Glomerular endothelial cell (primary cell): ENCODE data around the gene COG3. TPM values are rescaled to one million over a fixed set of nuclear protein-coding genes. Genes with fewer than 3 reads are reported as not detected.
"Not testable (repeated sequence)": the region's sequence is repeated elsewhere in the genome, so short reads cannot be mapped to it uniquely, and the experiment has no call there.

Experiments used
- DNase-seq: peaks from one replicate; pipeline ENCODE4 v3.0.0-alpha.2; 2011; ENCODE audit warnings: low read depth, low spot score; ENCODE audit errors: extremely low read depth
- total RNA-seq: library from RNA; depleted of rRNA; stranded (reverse); fragments of >200 nt; gene quantifications from 2 replicates; pipeline ENCODE4 v1.2.3, GENCODE V29; 2015

COG3 gene
- total RNA-seq, result 15.3 and 21.9 TPM in 2 replicates

GRCh38 chr13:45464687-45465453 is at the start of gene COG3:
TSS of gene COG3 (plus strand) at chr13:45464939. CDS start at chr13:45465037, 98 bp downstream.
- no peak for DNase-seq

GRCh38 chr13:45415112-45415511 is 49.6 kb upstream of the COG3 start:
- DNase-seq, result no peak

- DNase-seq, result no peak
Measured at GRCh38 chr13:45416516-45417128, 48.1 kb upstream of the COG3 start.

- no peak for DNase-seq
Measured at GRCh38 chr13:45417790-45418534, 46.8 kb upstream of the COG3 start, which contains the start of gene SLC25A30. TSS of gene SLC25A30 (minus strand) at chr13:45418373. CDS start at chr13:45411425, 6,948 bp downstream.

GRCh38 chr13:45419389-45419788 is 45.4 kb upstream of the COG3 start:
- DNase-seq, result not testable (repeated sequence)

GRCh38 chr13:45419945-45420344 is 44.8 kb upstream of the COG3 start:
- no peak for DNase-seq

GRCh38 chr13:45422731-45423292 is 41.9 kb upstream of the COG3 start:
- DNase-seq, result no peak

GRCh38 chr13:45426056-45426841 is 38.5 kb upstream of the COG3 start:
- not testable (repeated sequence) for DNase-seq

GRCh38 chr13:45432737-45433380 is 31.9 kb upstream of the COG3 start:
- DNase-seq, result no peak

GRCh38 chr13:45433381-45433790 is 31.4 kb upstream of the COG3 start:
- no peak for DNase-seq

GRCh38 chr13:45434556-45435371 is 30.0 kb upstream of the COG3 start:
- no peak for DNase-seq

GRCh38 chr13:45436332-45436731 is 28.4 kb upstream of the COG3 start:
- no peak for DNase-seq

GRCh38 chr13:45436953-45437352 is 27.8 kb upstream of the COG3 start:
- DNase-seq, result no peak

- DNase-seq, result no peak
Measured at GRCh38 chr13:45437947-45438346, 26.8 kb upstream of the COG3 start.

GRCh38 chr13:45439008-45439407 is 25.7 kb upstream of the COG3 start:
- no peak for DNase-seq

- no peak for DNase-seq
Measured at GRCh38 chr13:45439781-45440462, 24.8 kb upstream of the COG3 start.

- DNase-seq, result no peak
Measured at GRCh38 chr13:45441633-45442032, 23.1 kb upstream of the COG3 start.

GRCh38 chr13:45445053-45445452 is 19.7 kb upstream of the COG3 start:
- no peak for DNase-seq
